ENCODE results near the gene TPGS2.
"Not testable (repeated sequence)": the region's sequence is repeated elsewhere in the genome, so short reads cannot be mapped to it uniquely, and the experiment has no call there.

The TPGS2 gene

GRCh38 chr18:36769611-36770314 lies 59.0 kb downstream of the TPGS2 start:
- DNase-seq (ENCODE audit: low read depth, low spot score), result no peak
- no peak for TF ChIP-seq CTCF (IDR thresholded peaks at IDR 0.05; ENCODE audit: insufficient read depth, low read length, missing control alignments)
- ChIA-PET CTCF (interaction anchor here (1.3 to 1.9 kb wide), 3 partner anchors 12 to 39 kb away, joined by 3 to 11 read pairs (median 5); no protein-coding TSS in a partner anchor), POLR2A (no interaction called here)
- H3K4me3 ChIP-seq (ENCODE audit: low read depth, low read length), result no peak overlapping the region

GRCh38 chr18:36769172-36769571 lies 59.6 kb downstream of the TPGS2 start:
- no peak overlapping the region for H3K4me3 ChIP-seq (ENCODE audit: low read depth, low read length)
- no peak for DNase-seq (ENCODE audit: low read depth, low spot score)
- TF ChIP-seq CTCF (IDR thresholded peaks at IDR 0.05; ENCODE audit: insufficient read depth, low read length, missing control alignments), result no peak
- ChIA-PET POLR2A (no interaction called here), CTCF (interaction anchor here (1.3 to 1.5 kb wide), 2 partner anchors 12 to 40 kb away, joined by 3 to 11 read pairs; no protein-coding TSS in a partner anchor)

GRCh38 chr18:36766836-36767235 lies 62.0 kb downstream of the TPGS2 start:
- DNase-seq (ENCODE audit: low read depth, low spot score), result no peak
- ChIA-PET POLR2A (no interaction called here), CTCF (interaction anchor here (1.4 kb wide), 1 partner anchor 10 kb away, joined by 7 read pairs; no protein-coding TSS in a partner anchor)
- H3K4me3 ChIP-seq (ENCODE audit: low read depth, low read length), result no peak overlapping the region
- TF ChIP-seq CTCF (IDR thresholded peaks at IDR 0.05; ENCODE audit: insufficient read depth, low read length, missing control alignments), result no peak

- DNase-seq (ENCODE audit: low read depth, low spot score); H3K4me3 ChIP-seq (ENCODE audit: low read depth, low read length); POLR2A ChIA-PET: not testable (repeated sequence)
- CTCF ChIA-PET, result interaction anchor here (6.9 kb wide), 1 partner anchor 76 kb away, joined by 113 read pairs; no protein-coding TSS in a partner anchor
These were observed 65.8 kb downstream of the TPGS2 start for GRCh38 chr18:36762965-36763364.

- no peak for DNase-seq (ENCODE audit: low read depth, low spot score)
- CTCF ChIA-PET, result interaction anchor here (6.9 kb wide), 1 partner anchor 75 kb away, joined by 113 read pairs; no protein-coding TSS in a partner anchor
- H3K4me3 ChIP-seq (ENCODE audit: low read depth, low read length), result no peak overlapping the region
- no peak for TF ChIP-seq CTCF (IDR thresholded peaks at IDR 0.05; ENCODE audit: insufficient read depth, low read length, missing control alignments)
- POLR2A ChIA-PET, result no interaction called here
These were observed 66.7 kb downstream of the TPGS2 start for GRCh38 chr18:36762074-36762473.

GRCh38 chr18:36761186-36761698 lies 67.6 kb downstream of the TPGS2 start:
- ChIA-PET POLR2A (no interaction called here), CTCF (interaction anchor here (1.0 to 6.9 kb wide), 3 partner anchors 68 to 75 kb away, joined by 3 to 113 read pairs (median 4); partner anchors contain the start of genes KIAA1328 and TPGS2)
- TF ChIP-seq CTCF (IDR thresholded peaks at IDR 0.05; ENCODE audit: insufficient read depth, low read length, missing control alignments), result no peak
- DNase-seq (ENCODE audit: low read depth, low spot score), result no peak
- H3K4me3 ChIP-seq (ENCODE audit: low read depth, low read length), result no peak overlapping the region

Data from AG04449 (cell line).